Activated CD4-positive, alpha-beta T cell treated with anti-CD3 and anti-CD28 coated beads for 36 hours (primary cell): ENCODE data around the gene EEA1. TPM values are rescaled to one million over a fixed set of nuclear protein-coding genes. Genes with fewer than 3 reads are reported as not detected.

Source experiments
- total RNA-seq, 2 experiments: library from RNA; stranded (reverse); gene quantifications; one replicate each; pipeline ENCODE4 v1.2.3, GENCODE V29; 2021

Gene EEA1
- total RNA-seq, 2 experiments from 2014 or later = 20.2 to 33.2 TPM

Other genes starting within 250 kb of the EEA1 start
- not detected for gene PLEKHG7, start 226.3 kb downstream of the EEA1 start, total RNA-seq